Measurements from ENCODE around the gene ACSF3.
"Not testable (repeated sequence)": the region's sequence is repeated elsewhere in the genome, so short reads cannot be mapped to it uniquely, and the experiment has no call there.

ACSF3 gene

DNA sequence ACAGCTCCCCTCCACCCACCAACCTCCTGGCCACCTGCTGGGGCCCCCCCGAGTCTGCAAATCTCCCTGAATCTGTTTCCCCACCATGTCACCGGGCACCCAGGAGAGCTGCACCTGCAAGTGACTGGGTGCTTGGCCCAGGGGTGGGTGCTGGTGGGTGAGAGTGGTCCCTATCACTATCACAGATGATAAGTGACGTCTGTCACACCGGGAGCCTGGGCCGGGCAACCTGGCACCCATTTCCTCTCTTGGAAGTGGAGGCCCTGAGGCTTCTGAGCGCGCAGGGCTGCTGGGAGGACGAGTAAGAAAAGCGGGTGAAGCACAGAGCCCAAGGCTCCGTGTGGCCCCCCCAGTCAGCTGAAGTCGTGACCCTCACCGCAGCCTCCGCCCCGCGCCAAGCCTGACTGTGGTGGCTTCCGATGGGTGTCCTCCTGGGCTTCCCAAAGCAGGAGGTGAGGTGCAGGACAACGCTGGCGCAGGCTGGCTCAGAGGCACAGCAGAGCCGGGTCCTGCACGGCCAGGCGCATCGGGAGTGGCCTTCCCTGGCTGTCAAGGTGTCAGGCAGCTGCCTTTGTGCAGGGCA is 21.0 kb upstream of the ACSF3 start:
- DNase-seq (ENCODE audit: low read depth in 2 of 2, low spot score in 1 of 2) = no peak

GRCh38 chr16:89073346-89074071 is 20.1 kb upstream of the ACSF3 start:
- no peak for DNase-seq (ENCODE audit: low read depth in 2 of 2, low spot score in 1 of 2)

DNA sequence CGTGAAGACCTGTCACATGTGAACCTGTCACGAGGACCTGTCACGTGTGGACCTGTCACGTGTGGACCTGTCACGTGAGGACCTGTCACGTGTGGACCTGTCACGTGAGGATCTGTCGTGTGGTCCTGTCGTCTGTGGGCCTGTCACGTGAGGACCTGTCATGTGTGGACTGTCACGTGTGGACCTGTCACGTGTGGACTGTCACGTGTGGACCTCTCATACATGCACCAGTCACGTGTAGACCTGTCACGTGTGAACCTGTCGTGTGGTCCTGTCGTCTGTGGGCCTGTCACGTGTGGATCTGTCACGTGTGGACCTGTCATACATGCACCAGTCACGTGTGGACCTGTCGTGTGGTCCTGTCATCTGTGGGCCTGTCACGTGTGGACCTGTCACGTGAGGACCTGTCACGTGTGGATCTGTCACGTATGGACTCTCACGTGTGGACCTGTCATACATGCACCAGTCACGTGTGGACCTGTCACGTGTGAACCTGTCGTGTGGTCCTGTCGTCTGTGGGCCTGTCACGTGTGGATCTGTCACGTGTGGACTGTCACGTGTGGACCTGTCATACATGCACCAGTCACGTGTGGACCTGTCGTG is 19.5 kb upstream of the ACSF3 start:
- DNase-seq (ENCODE audit: low read depth in 2 of 2, low spot score in 1 of 2) = not testable (repeated sequence)

DNA sequence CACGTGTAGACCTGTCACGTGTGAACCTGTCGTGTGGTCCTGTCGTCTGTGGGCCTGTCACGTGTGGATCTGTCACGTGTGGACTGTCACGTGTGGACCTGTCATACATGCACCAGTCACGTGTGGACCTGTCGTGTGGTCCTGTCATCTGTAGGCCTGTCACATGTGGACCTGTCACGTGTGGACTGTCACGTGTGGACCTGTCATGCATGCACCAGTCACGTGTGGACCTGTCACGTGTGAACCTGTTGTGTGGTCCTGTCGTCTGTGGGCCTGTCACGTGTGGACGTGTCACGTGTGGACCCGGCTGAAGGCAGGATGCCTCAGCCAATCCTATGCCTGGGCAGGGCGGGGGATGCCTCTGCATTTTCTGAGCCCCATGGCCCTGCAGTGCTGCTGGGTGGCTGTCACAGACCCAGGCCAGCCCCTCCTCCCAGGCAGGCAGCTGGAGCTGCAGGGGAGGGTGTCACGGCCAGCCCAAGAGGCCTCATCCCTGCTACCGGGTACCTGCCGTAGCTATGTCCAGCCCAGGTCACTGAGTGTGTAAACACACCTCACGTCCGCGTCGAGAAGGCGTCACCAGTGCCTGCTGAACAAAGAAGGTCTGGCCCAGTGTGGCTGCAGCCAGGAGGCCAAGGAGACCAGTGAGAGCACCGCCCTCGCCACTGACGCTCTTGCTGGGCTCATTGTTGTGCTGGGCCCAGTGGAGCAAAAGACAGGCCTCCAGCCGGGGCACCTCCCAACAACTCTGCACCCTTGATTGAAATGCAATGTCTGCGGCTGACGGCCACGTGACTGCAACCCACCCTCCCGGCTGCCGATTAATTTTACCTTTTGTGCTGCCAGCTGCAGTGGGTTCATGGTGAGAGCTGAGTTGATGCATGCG is 18.6 kb upstream of the ACSF3 start:
- DNase-seq (ENCODE audit: low read depth in 2 of 2, low spot score in 1 of 2) = no peak

- no peak for DNase-seq (ENCODE audit: low read depth in 2 of 2, low spot score in 1 of 2)
Measured at GRCh38 chr16:89076159-89076558, 17.5 kb upstream of the ACSF3 start.

DNA sequence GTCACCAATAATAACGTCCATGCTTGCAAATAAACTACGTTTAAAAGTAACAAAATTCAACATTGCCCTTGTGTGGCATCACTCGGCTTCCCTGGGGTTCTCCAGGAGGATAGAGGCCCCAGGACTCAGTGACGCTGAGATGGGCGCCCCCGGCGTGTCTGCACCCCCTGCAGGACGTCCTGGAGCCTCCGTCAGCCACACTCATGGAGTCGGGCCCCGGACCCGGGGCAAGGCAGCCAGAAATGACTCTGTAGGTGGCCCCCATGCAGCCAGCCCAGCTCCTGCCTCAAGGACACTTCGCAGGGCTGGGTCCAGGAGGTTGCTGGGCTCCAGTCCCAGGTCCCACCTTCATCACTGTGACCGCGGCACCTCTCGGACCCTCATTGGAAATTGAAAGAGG is 16.6 kb upstream of the ACSF3 start:
- DNase-seq (ENCODE audit: low read depth in 2 of 2, low spot score in 1 of 2) = no peak

GRCh38 chr16:89078172-89078571 is 15.5 kb upstream of the ACSF3 start:
- DNase-seq (ENCODE audit: low read depth in 2 of 2, low spot score in 1 of 2) = no peak

GRCh38 chr16:89079434-89079980 is 14.1 kb upstream of the ACSF3 start:
- DNase-seq (ENCODE audit: low read depth in 2 of 2, low spot score in 1 of 2) = no peak

- DNase-seq (ENCODE audit: low read depth in 2 of 2, low spot score in 1 of 2) = no peak
Measured at GRCh38 chr16:89080196-89080853, 13.3 kb upstream of the ACSF3 start.

DNA sequence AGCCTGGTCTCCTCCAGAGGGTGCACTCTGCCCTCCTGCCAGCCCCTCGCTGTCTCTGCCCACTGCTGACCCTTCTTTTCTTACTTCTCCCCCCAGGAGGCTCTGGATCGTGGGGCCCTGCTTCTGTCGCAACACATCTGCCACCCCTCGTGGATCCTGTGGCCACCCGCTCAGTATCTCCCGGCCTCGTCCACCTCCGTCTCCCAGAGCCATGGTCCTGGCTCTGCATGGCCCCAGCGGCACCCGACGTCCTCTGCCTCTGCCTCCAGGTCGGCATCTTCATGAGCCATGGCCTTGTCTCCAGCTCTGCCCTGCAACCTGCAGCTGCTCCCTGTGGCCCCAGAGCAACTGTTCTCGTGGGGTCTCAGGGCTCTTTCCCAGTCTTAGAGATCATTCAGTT is 12.1 kb upstream of the ACSF3 start:
- no peak for DNase-seq (ENCODE audit: low read depth in 2 of 2, low spot score in 1 of 2)

GRCh38 chr16:89084411-89084810 is 9.2 kb upstream of the ACSF3 start:
- DNase-seq (ENCODE audit: low read depth in 2 of 2, low spot score in 1 of 2) = no peak

DNA sequence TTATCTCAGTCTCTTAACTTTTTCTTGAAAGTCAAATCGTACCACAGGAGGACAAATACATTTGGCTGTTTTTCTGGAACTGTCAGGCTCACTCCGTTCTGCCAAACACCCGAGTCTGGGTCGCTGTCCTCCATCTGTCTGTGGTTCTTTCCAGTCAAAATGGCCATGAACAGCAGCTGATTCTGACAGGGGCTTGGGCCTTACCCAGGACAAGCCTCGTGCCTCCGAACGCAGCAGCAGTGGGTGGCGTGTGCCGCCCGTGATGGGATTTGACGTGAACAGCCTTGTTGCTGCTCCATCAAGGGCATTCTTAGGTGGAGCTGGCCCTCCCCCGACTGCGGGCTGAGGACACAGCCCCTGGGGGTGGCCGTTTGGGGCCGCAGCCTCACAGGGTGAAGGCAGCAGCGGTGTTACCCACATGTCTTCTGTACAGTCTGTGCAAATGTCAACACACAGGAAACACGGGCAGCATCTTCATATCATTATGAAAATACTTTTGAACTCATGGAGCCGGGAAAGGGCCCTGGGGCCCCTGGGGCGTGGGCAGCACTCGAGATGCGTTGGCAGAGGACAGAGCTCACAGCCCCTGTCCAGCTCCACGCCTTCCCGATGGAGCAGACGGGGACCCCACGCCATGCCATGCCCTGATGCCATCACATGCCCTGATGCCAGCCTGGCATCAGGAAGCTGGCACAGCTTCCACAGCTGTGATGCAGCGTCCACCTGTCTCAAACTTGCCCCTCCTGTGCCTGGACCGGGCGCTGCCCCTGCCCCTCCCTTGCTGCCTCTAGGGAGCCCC is 8.6 kb upstream of the ACSF3 start:
- no peak for DNase-seq (ENCODE audit: low read depth in 2 of 2, low spot score in 1 of 2)

DNA sequence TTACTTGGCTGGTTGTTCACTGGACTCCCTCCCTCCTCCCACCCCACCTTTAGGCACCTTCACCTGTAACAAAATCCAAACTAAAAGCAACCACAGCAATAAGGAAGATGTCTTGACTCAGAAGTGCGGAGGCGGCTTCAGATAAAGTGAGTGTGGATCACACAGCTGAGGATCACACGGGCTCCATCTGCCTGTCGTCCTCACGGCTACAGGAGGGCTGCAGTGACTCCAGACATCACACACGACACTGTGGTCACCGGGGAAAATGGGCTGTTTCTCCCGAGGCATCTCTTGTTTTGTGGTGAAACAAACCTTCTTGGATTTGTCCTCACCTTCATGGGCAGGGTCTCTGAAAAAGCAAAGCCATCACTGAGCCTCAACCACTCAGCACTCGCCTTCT is 7.9 kb upstream of the ACSF3 start:
- DNase-seq (ENCODE audit: low read depth in 2 of 2, low spot score in 1 of 2) = no peak

- no peak for DNase-seq (ENCODE audit: low read depth in 2 of 2, low spot score in 1 of 2)
Measured at GRCh38 chr16:89087922-89088497, 5.6 kb upstream of the ACSF3 start.

- no peak for DNase-seq (ENCODE audit: low read depth in 2 of 2, low spot score in 1 of 2)
Measured at GRCh38 chr16:89089120-89089519, 4.5 kb upstream of the ACSF3 start.

DNA sequence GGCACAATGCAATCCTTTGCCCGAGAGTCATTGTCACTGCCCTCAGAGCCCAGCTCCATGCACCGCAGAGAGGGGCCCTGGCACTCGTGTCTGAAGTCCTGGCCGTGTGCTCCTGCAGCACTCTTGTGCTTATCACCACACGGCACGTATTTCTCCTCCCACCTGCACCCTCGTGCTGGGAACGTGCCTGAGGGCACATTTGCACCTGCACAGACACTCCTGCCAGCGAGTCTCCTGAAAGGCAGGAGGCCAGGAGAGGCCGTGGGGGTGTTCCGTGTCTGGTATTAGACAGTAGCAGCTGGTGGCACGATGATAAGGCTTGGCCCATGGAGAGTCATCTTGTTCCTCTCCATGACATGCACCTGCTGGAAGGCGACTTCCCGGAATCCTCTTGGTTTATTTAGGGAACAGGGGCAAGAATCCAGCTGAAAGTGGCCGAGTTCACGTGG is 3.4 kb upstream of the ACSF3 start:
- no peak for DNase-seq (ENCODE audit: low read depth in 2 of 2, low spot score in 1 of 2)

- no peak for DNase-seq (ENCODE audit: low read depth in 2 of 2, low spot score in 1 of 2)
Measured at GRCh38 chr16:89090669-89091426, 2.8 kb upstream of the ACSF3 start.

DNA sequence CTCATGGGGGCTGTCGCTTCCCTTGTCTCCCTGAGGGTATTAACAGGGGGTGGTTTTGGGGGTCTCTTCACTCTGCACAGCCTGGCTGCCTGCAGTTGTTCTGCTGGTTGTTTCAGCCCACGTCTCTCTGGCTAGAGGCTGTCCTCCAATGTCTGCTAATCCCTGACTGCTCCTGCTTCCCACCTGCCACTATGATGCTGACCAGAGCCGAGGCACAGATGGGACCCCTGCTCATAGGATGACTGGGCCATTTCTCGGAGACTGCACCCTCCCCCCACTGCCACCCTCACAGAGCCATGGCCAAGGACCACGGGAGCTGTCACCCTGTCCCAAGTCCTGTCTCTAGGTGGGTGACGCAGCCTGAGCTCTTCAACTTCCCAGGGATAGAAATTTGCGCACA is 1.6 kb upstream of the ACSF3 start:
- no peak for DNase-seq (ENCODE audit: low read depth in 2 of 2, low spot score in 1 of 2)

DNA sequence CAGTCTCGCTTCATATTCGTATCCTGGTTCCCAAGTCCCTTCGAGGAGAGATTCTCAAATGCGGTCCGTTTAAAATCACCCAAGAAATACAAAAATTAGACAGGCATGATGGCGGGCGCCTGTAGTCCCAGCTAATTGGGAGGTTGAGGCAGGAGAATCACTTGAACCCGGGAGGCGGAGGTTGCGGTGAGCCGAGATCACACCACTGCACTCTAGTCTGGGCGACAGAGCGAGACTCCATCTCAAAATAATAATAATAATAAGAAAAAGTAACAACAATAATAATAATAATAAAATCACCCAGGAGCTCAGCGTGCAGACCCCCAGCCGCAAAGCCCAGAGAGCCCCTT is 425 bp upstream of the ACSF3 start:
- DNase-seq (ENCODE audit: low read depth in 2 of 2, low spot score in 1 of 2) = not testable (repeated sequence)
